HepG2 (cell line): ENCODE measurements around the gene PTPRH. TPM values are rescaled to one million over a fixed set of nuclear protein-coding genes. Genes with fewer than 3 reads are reported as not detected.

ENCODE experiments used
- ATAC-seq: fragments of 200-7000 bp; cut with Tn5 transposase; 3 replicates; pipeline ENCODE4 v1.9.1; 2020; ENCODE audit warnings: mild to moderate bottlenecking, moderate library complexity
- BruUV-seq: library from RNA; stranded (reverse); fragments of 400-500 nt; replicated peaks from 2 replicates; lab custom pipeline; 2021; lab: Mats Ljungman, UMichigan
- CTCF ChIA-PET: fragments of 300-600 bp; formaldehyde crosslinking; extraction: SDS; loops from one replicate; lab custom pipeline; 2021; ENCODE audit warnings: low total read pairs, inconsistent platforms, low intra/inter-chr PET ratio; lab: Yijun Ruan, JAX
- POLR2A ChIA-PET: fragments of 350-600 bp; sonication (Branson Sonifier 250); formaldehyde crosslinking; loops from one replicate; lab custom pipeline; 2020; ENCODE audit warnings: antibody characterized with exemption, inconsistent platforms; lab: Yijun Ruan, JAX
- DNase-seq: peaks from one replicate; pipeline ENCODE4 v3.0.0-alpha.2; 2015; ENCODE audit warnings: low spot score
- FAIRE-seq: peaks from 3 replicates; lab custom pipeline; 2011; peaks lifted over from hg19 to GRCh38; lab: Jason Lieb, UNC
- H2AFZ ChIP-seq: one replicate; pipeline ENCODE4 v1.6.1; 2011; ENCODE audit warnings: low read length, inconsistent platforms
- H3K27ac ChIP-seq: fragments of 300-600 bp; 3 replicates; pipeline ENCODE4 v1.8.0; 2011; ENCODE audit warnings: mixed run types, mild to moderate bottlenecking, mixed read lengths, low read length, inconsistent platforms; ENCODE audit not compliant: insufficient read depth; ENCODE audit errors: extremely low read length
- H3K27me3 ChIP-seq, 2 experiments: fragments of 200-600 bp in 1 of 2; 2 replicates in 1 of 2; 3 replicates in 1 of 2; pipeline versions ENCODE4 v1.6.0 to v1.8.0; 2011; ENCODE audit warnings: low read length in 2 of 2, mild to moderate bottlenecking in 2 of 2, moderate library complexity in 2 of 2, inconsistent platforms in 1 of 2; ENCODE audit not compliant: insufficient read depth in 2 of 2, control insufficient read depth in 1 of 2
- H3K36me3 ChIP-seq, 2 experiments: fragments of 200-600 bp in 1 of 2; replicated peaks in 1 of 2; 2 replicates in 1 of 2; 3 replicates in 1 of 2; pipeline versions ENCODE4 v1.5.1 to v1.8.0; 2011; ENCODE audit warnings: low read length in 2 of 2, inconsistent platforms in 1 of 2; ENCODE audit not compliant: insufficient read depth in 2 of 2, control insufficient read depth in 1 of 2
- H3K4me1 ChIP-seq: 2 replicates; pipeline ENCODE4 v1.5.1; 2012; ENCODE audit warnings: low read length, inconsistent platforms; ENCODE audit not compliant: insufficient read depth
- H3K4me2 ChIP-seq: 2 replicates; pipeline ENCODE4 v1.6.0; 2011; ENCODE audit warnings: low read depth, low read length, inconsistent platforms
- H3K4me3 ChIP-seq, 3 experiments: fragments of 200-600 bp in 1 of 3; sonication (generic), shearing (Covaris generic) in 1 of 3; replicated peaks in 1 of 3; 2 replicates each; pipeline ENCODE4 v1.5.1; 2011 to 2016; ENCODE audit warnings: low read length in 3 of 3, inconsistent platforms in 2 of 3, low read depth in 2 of 3, mild to moderate bottlenecking in 2 of 3, control low read depth in 1 of 3, mixed read lengths in 1 of 3; ENCODE audit not compliant: insufficient read depth in 1 of 3
- H3K79me2 ChIP-seq: one replicate; pipeline ENCODE4 v1.6.1; 2011; ENCODE audit warnings: low read length, inconsistent platforms; ENCODE audit not compliant: insufficient read depth
- H3K9ac ChIP-seq: 2 replicates; pipeline ENCODE4 v1.6.0; 2011; ENCODE audit warnings: mild to moderate bottlenecking, low read depth, low read length, inconsistent platforms; ENCODE audit not compliant: insufficient read depth
- H3K9me3 ChIP-seq: 2 replicates; pipeline ENCODE4 v1.5.1; 2012; ENCODE audit warnings: mild to moderate bottlenecking, low read length
- H4K20me1 ChIP-seq: 2 replicates; pipeline ENCODE4 v1.6.0; 2011; ENCODE audit warnings: inconsistent platforms, mild to moderate bottlenecking, low read length, moderate library complexity; ENCODE audit not compliant: insufficient read depth
- HDAC1 ChIP-seq: sonication (generic); formaldehyde crosslinking; IDR thresholded peaks from 2 replicates; pipeline ENCODE4 v1.5.1; 2020; ENCODE audit warnings: mild to moderate bottlenecking, missing genetic modification reagents
- HOMEZ ChIP-seq: IDR thresholded peaks from 2 replicates; pipeline ENCODE4 v1.6.1; 2016; ENCODE audit warnings: low read depth
- NR3C1 ChIP-seq: sonication (generic); formaldehyde crosslinking; IDR thresholded peaks from 2 replicates; pipeline ENCODE4 v1.4.0; 2020; ENCODE audit warnings: missing genetic modification reagents
- RARG ChIP-seq: sonication (generic); formaldehyde crosslinking; IDR thresholded peaks from 2 replicates; pipeline ENCODE4 v1.4.0; 2020; ENCODE audit warnings: low read depth, mild to moderate bottlenecking, missing genetic modification reagents
- RBM22 ChIP-seq: fragments of 200-400 bp; formaldehyde crosslinking; optimal IDR thresholded peaks from 2 replicates; pipeline ENCODE3; 2017; ENCODE audit warnings: mild to moderate bottlenecking, low read length, moderate library complexity
- SYNCRIP ChIP-seq: fragments of 200-400 bp; formaldehyde crosslinking; IDR thresholded peaks from 2 replicates; pipeline ENCODE4 v1.6.1; 2018; ENCODE audit warnings: mild to moderate bottlenecking, low read depth, low read length; ENCODE audit not compliant: insufficient read depth
- ZBTB42 ChIP-seq: sonication (generic); formaldehyde crosslinking; IDR thresholded peaks from 2 replicates; pipeline ENCODE4 v1.5.0; 2020; ENCODE audit warnings: mild to moderate bottlenecking, missing genetic modification reagents
- ZNF557 ChIP-seq: sonication (generic); formaldehyde crosslinking; IDR thresholded peaks from 2 replicates; pipeline ENCODE4 v1.4.0; 2020; ENCODE audit warnings: missing genetic modification reagents
- WGBS: methylation state at CpG from one replicate; pipeline ENCODE4 v1.1.6; 2017; ENCODE audit warnings: low lambda C conversion rate; 5-methylcytosine and 5-hydroxymethylcytosine counted together
- in situ Hi-C: cut with HindIII; loops from 2 replicates; pipeline ENCODE4 v1.10.0; 2017; ENCODE audit warnings: low pct_unique_long_range_greater_than_20kb; ENCODE audit not compliant: extremely low pct_ligation_motif_present
- intact Hi-C: fragments of 100-400 bp; cut with micrococcal nuclease; formaldehyde crosslinking; loops from one replicate; pipeline ENCODE4 v1.10.0; 2022; ENCODE audit not compliant: unreplicated experiment
- polyA plus RNA-seq, 8 experiments: library from polyadenylated mRNA; depleted of rRNA in 3 of 8; stranded (reverse) in 7 of 8; unstranded in 1 of 8; fragments of >200 nt; fragmentation: Illumina TruSeq in 4 of 8; extraction: Trizol in 4 of 8; gene quantifications; 2 replicates each; pipeline versions ENCODE4 v1.2.1 to v1.2.3, GENCODE V29; 2011 to 2016; ENCODE audit warnings: low read depth in 4 of 8, missing spikeins in 1 of 8, mixed read lengths in 1 of 8; ENCODE audit not compliant: insufficient read depth in 1 of 8
- total RNA-seq, 5 experiments: library from RNA; depleted of rRNA; stranded (reverse); fragments of >200 nt; fragmentation: Illumina TruSeq; extraction: Trizol; gene quantifications; 2 replicates each; pipeline ENCODE4 v1.2.3, GENCODE V29; 2016; ENCODE audit warnings: low read depth in 1 of 5

The PTPRH gene
- total and polyA plus RNA-seq, 2 of the 13 experiments (the other 11 are each of a cell fraction or from before 2014, with no cell fraction given): 14.7 to 125 TPM

- peaks cover 49% of the 10 kb centered on the region for H3K4me1 ChIP-seq
- no peaks in the 10 kb centered on the region for H3K9me3 ChIP-seq
- peaks cover 57% of the 10 kb centered on the region for H4K20me1 ChIP-seq
- FAIRE-seq (no peak), DNase-seq (no peak), ATAC-seq (no peak; the same call in 2 of the 3 replicates)
- peaks cover 18 to 64% of the 10 kb centered on the region in 2 experiments; a peak in 4 of 5 replicates for H3K36me3 ChIP-seq
- H3K27me3 ChIP-seq: no peaks in the 10 kb centered on the region
- 98% methylated on average over 15 of the region's 18 CpGs for WGBS
- no peak overlapping the region for H2AFZ ChIP-seq
- H3K4me2 ChIP-seq: no peak overlapping the region
- no peak overlapping the region for H3K27ac ChIP-seq
- no TSS peak for BruUV-seq
- ChIA-PET POLR2A (interaction anchor here (0.8 kb wide), 1 partner anchor 10 kb away, joined by 3 read pairs; no protein-coding TSS in a partner anchor), CTCF (no interaction called here)
- H3K9ac ChIP-seq: no peak overlapping the region
- peaks cover 79% of the 10 kb centered on the region for H3K79me2 ChIP-seq
- H3K4me3 ChIP-seq: no peak overlapping the region
- in situ Hi-C loops (no loop called here), intact Hi-C loops (no loop called here)
- no peak for TF ChIP-seq RARG (CRISPR knock-in tag)
- TF ChIP-seq HDAC1: no peak
- TF ChIP-seq SYNCRIP: no peak
- TF ChIP-seq HOMEZ: no peak
- TF ChIP-seq NR3C1 (CRISPR knock-in tag): no peak
- TF ChIP-seq ZNF557 (CRISPR knock-in tag): no peak
- TF ChIP-seq RBM22: no peak
- TF ChIP-seq ZBTB42 (CRISPR knock-in tag): no peak
Observed at GRCh38 chr19:55250262-55251036, 41.1 kb upstream of the PTPRH start.
